ENCODE data around the gene ZFR.

GRCh38 chr5:32432633-32433032 lies 11.9 kb downstream of the ZFR start:
- TF ChIP-seq ZNF565 (CRISPR knock-in tag; conservative IDR thresholded peaks at IDR 0.05; ENCODE audit: low read depth) (no peak), ARNTL (CRISPR knock-in tag; IDR thresholded peaks at IDR 0.05; ENCODE audit: borderline replicate concordance, low read depth) (no peak), GLIS3 (CRISPR knock-in tag; IDR thresholded peaks at IDR 0.05) (no peak), PATZ1 (CRISPR knock-in tag; IDR thresholded peaks at IDR 0.05; ENCODE audit: borderline replicate concordance) (no peak)
